ENCODE results near the gene SEC16A.

DNA sequence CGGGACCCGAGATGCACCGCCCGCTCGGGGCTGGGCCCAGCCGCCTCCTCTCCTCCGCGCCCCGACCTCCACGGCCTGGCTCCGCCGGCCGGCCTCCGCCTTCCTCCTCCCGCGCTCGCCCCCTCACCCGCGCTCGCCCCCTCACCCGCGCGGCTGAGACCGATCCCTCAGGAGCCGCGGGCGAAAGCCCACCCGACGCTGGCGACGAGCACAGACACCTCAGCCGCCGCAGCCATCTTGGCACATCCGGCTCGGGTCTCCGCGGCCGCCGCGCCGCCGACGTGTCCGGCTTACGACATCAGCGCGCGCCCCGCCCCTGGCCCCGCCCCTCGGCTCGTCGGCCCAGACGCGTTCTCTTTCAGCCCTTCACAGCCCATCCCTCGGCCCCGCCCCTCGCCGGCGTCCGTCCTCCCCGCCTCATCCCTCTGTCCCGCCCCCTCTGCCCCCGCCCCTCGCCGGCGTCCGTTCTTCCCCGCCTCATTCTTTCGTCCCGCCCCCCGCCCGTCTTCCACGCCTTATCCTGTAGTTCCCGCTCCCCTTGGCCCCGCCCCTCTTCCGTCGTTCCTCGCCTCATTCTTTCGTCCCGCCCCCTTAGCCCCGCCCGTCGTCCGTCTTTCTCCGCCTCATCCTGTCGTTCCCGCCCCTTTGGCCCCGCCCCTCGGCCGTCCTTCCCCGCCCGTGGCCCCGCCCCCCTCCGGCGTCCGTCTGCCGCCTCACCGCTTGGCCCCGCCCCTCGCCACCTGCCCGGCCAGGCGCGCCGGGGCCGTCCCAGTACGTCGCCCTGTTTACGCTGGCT, at the start of gene SEC16A:
- TF ChIP-seq CTCF (IDR thresholded peaks at IDR 0.05; ENCODE audit: low read depth, low read length, missing input control) (no peak), RAD21 (IDR thresholded peaks at IDR 0.05) (no peak)

Measured in liver (tissue), 3 donors.